Measurements from ENCODE around the gene DDX51.

- TF ChIP-seq CTCF (IDR thresholded peaks at IDR 0.05) (no peak), ZFX (IDR thresholded peaks at IDR 0.05; ENCODE audit: borderline replicate concordance) (no peak)
These were observed 29.3 kb upstream of the DDX51 start for GRCh38 chr12:132173135-132174014.

All from 22Rv1 (cell line).